A673 (cell line): ENCODE measurements around the gene DNAH3. TPM values are rescaled to one million over a fixed set of nuclear protein-coding genes. Genes with fewer than 3 reads are reported as not detected.
"Not testable (repeated sequence)": the region's sequence is repeated elsewhere in the genome, so short reads cannot be mapped to it uniquely, and the experiment has no call there.

Experiments
- BruUV-seq: library from RNA; stranded (reverse); fragments of 400-500 nt; replicated peaks from 2 replicates; lab custom pipeline; 2021; lab: Mats Ljungman, UMichigan
- CTCF ChIA-PET: fragments of 300-600 bp; sonication (Branson Sonifier 250); formaldehyde crosslinking; loops from one replicate; lab custom pipeline; 2022; ENCODE audit warnings: antibody characterized with exemption; lab: Charles Lee
- POLR2A ChIA-PET: fragments of 300-600 bp; sonication (Branson Sonifier 250); formaldehyde crosslinking; loops from one replicate; lab custom pipeline; 2022; ENCODE audit warnings: antibody characterized with exemption; ENCODE audit not compliant: low non-redundant PET; lab: Charles Lee
- DNase-seq: peaks from one replicate; pipeline ENCODE4 v3.0.0-alpha.2; 2015; ENCODE audit warnings: low spot score
- H3K27ac ChIP-seq: fragments of 200-600 bp; sonication (generic); 2 replicates; pipeline ENCODE4 v1.5.1; 2016; ENCODE audit warnings: mixed run types, low read depth, mild to moderate bottlenecking, mixed read lengths, antibody characterized with exemption, low read length; ENCODE audit not compliant: poor library complexity, severe bottlenecking
- H3K27me3 ChIP-seq: fragments of 200-600 bp; sonication (generic); replicated peaks from 2 replicates; pipeline ENCODE4 v1.6.1; 2017; ENCODE audit warnings: mixed run types, low read depth, mild to moderate bottlenecking, mixed read lengths, antibody characterized with exemption, low read length; ENCODE audit not compliant: insufficient read depth, poor library complexity
- H3K36me3 ChIP-seq: fragments of 200-600 bp; sonication (generic); 2 replicates; pipeline ENCODE4 v1.6.1; 2016; ENCODE audit warnings: mixed run types, mild to moderate bottlenecking, mixed read lengths, antibody characterized with exemption, low read length; ENCODE audit not compliant: insufficient read depth, poor library complexity, severe bottlenecking
- H3K4me1 ChIP-seq: fragments of 200-600 bp; sonication (generic); 2 replicates; pipeline ENCODE4 v1.6.1; 2017; ENCODE audit warnings: mixed run types, mild to moderate bottlenecking, mixed read lengths, antibody characterized with exemption, low read length; ENCODE audit not compliant: insufficient read depth, poor library complexity, severe bottlenecking
- H3K4me3 ChIP-seq: fragments of 200-600 bp; sonication (generic); 2 replicates; pipeline ENCODE4 v1.5.1; 2016; ENCODE audit warnings: low read depth, mixed run types, mild to moderate bottlenecking, mixed read lengths, low read length; ENCODE audit not compliant: poor library complexity, severe bottlenecking
- H3K9me3 ChIP-seq: fragments of 200-600 bp; sonication (generic); 2 replicates; pipeline ENCODE4 v1.6.1; 2016; ENCODE audit warnings: mixed run types, low read depth, mild to moderate bottlenecking, mixed read lengths, antibody characterized with exemption, low read length; ENCODE audit not compliant: poor library complexity, severe bottlenecking
- CTCF ChIP-seq: fragments of 300-800, 200-600 bp; sonication (generic); conservative IDR thresholded peaks from 2 replicates; pipeline ENCODE4 v1.5.1; 2017; ENCODE audit warnings: low read depth, mild to moderate bottlenecking, antibody characterized with exemption, low read length, moderate library complexity, mixed read lengths
- EZH2 ChIP-seq: fragments of 200-600 bp; sonication (generic); IDR thresholded peaks from 2 replicates; pipeline ENCODE4 v1.6.1; 2017; ENCODE audit warnings: borderline replicate concordance, low read depth, mild to moderate bottlenecking, mixed read lengths, antibody characterized with exemption, low read length; ENCODE audit not compliant: poor library complexity, severe bottlenecking
- intact Hi-C: fragments of 100-400 bp; cut with micrococcal nuclease; formaldehyde crosslinking; loops from one replicate; pipeline ENCODE4 v1.10.0; 2022; ENCODE audit not compliant: unreplicated experiment
- total RNA-seq: library from RNA; stranded (reverse); gene quantifications from 2 replicates; pipeline ENCODE4 v1.2.3, GENCODE V29; 2021

The DNAH3 gene
- total RNA-seq, 1 experiment from 2014 or later = not detected

DNA sequence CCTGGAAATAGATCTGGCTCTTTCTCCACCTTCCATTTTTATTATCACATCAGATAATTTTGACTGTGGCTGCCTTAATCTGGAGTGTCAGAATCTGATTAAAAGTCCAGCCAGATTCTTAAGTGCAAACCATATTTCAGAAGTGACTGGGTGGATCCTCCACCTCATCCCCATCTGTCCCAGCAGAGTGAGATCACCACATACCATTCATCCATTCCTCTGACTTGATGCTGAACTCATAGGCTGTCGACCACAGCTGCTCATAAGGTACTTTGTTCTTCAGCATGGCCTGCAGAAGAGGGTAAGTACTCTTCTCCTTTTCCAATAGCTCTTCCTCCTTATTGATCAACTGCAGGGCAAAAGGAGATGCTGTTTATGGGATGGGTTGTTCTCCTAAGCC is 53.5 kb downstream of the DNAH3 start:
- no peak for TF ChIP-seq EZH2
- no peak for TF ChIP-seq CTCF
- POLR2A ChIA-PET = no interaction called here
- Histone ChIP-seq H3K36me3 (no peaks in the 10 kb centered on the region), H3K9me3 (no peaks in the 10 kb centered on the region), H3K4me1 (no peaks in the 10 kb centered on the region), H3K27ac (no peak overlapping the region), H3K27me3 (peaks cover 8% of the 10 kb centered on the region), H3K4me3 (no peak overlapping the region)
- no peak for DNase-seq
- CTCF ChIA-PET = no interaction called here
- intact Hi-C loops = no loop called here
- BruUV-seq = no TSS peak

- H3K9me3 ChIP-seq, POLR2A ChIA-PET: not testable (repeated sequence)
Measured at GRCh38 chr16:21094719-21095118, 55.9 kb downstream of the DNAH3 start.

GRCh38 chr16:21092951-21093350 is 57.7 kb downstream of the DNAH3 start:
- no peaks in the 10 kb centered on the region for H3K4me1 ChIP-seq
- DNase-seq = no peak
- ChIA-PET POLR2A (no interaction called here), CTCF (no interaction called here)
- H3K36me3 ChIP-seq = no peaks in the 10 kb centered on the region
- H3K4me3 ChIP-seq = no peak overlapping the region
- TF ChIP-seq EZH2 (no peak), CTCF (no peak)
- peaks cover 14% of the 10 kb centered on the region for H3K27me3 ChIP-seq
- no TSS peak for BruUV-seq
- intact Hi-C loops = no loop called here
- H3K27ac ChIP-seq = no peak overlapping the region
- no peaks in the 10 kb centered on the region for H3K9me3 ChIP-seq

More at GRCh38 chr16:21094719-21095118, 55.9 kb downstream of the DNAH3 start:
- peaks cover 14% of the 10 kb centered on the region for H3K27me3 ChIP-seq
- H3K4me1 ChIP-seq, H3K27ac ChIP-seq, H3K4me3 ChIP-seq, CTCF ChIA-PET, BruUV-seq, intact Hi-C loops, H3K36me3 ChIP-seq, DNase-seq: not testable (repeated sequence)
